Astrocyte (in vitro differentiated cells and primary cell): Measurements from ENCODE around the gene STAT3. TPM values are rescaled to one million over a fixed set of nuclear protein-coding genes. Genes with fewer than 3 reads are reported as not detected.

Experiments used
- DNase-seq: peaks from one replicate; pipeline ENCODE4 v3.0.0-alpha.2; 2010; ENCODE audit warnings: low read depth
- FAIRE-seq: peaks from 2 replicates; lab custom pipeline; 2011; peaks lifted over from hg19 to GRCh38; lab: Jason Lieb, UNC
- H2AFZ ChIP-seq: 2 replicates; pipeline ENCODE4 v1.6.0; 2012; ENCODE audit warnings: low read depth, low read length, inconsistent platforms
- H3K27ac ChIP-seq: 2 replicates; pipeline ENCODE4 v1.5.1; 2011; ENCODE audit warnings: low read depth, low read length, inconsistent platforms
- H3K27me3 ChIP-seq: 2 replicates; pipeline ENCODE4 v1.6.0; 2011; ENCODE audit warnings: low read length, inconsistent platforms; ENCODE audit not compliant: insufficient read depth
- H3K36me3 ChIP-seq: 2 replicates; pipeline ENCODE4 v1.5.1; 2011; ENCODE audit warnings: low read length, inconsistent platforms; ENCODE audit not compliant: insufficient read depth
- H3K4me1 ChIP-seq: 2 replicates; pipeline ENCODE4 v1.5.1; 2011; ENCODE audit warnings: low read length, inconsistent platforms; ENCODE audit not compliant: insufficient read depth
- H3K4me2 ChIP-seq: 2 replicates; pipeline ENCODE4 v1.6.0; 2012; ENCODE audit warnings: low read length, inconsistent platforms
- H3K4me3 ChIP-seq: 2 replicates; pipeline ENCODE4 v1.5.1; 2011; ENCODE audit warnings: low read depth, mild to moderate bottlenecking, low read length, inconsistent platforms; ENCODE audit not compliant: insufficient read depth
- H3K79me2 ChIP-seq: 2 replicates; pipeline ENCODE4 v1.6.0; 2012; ENCODE audit warnings: mild to moderate bottlenecking, low read length, inconsistent platforms; ENCODE audit not compliant: insufficient read depth
- H3K9ac ChIP-seq: 2 replicates; pipeline ENCODE4 v1.6.0; 2012; ENCODE audit warnings: mild to moderate bottlenecking, low read length, inconsistent platforms
- H3K9me3 ChIP-seq: 2 replicates; pipeline ENCODE4 v1.5.1; 2012; ENCODE audit warnings: low read depth, mild to moderate bottlenecking, low read length, inconsistent platforms; ENCODE audit not compliant: insufficient read depth
- H4K20me1 ChIP-seq: 2 replicates; pipeline ENCODE4 v1.6.0; 2012; ENCODE audit warnings: low read length, inconsistent platforms; ENCODE audit not compliant: insufficient read depth
- H3K27ac Mint-ChIP-seq: one replicate; pipeline ENCODE4 v1.8.0; 2021; ENCODE audit warnings: mild to moderate bottlenecking, mixed read lengths; ENCODE audit not compliant: unreplicated experiment
- H3K27me3 Mint-ChIP-seq: one replicate; pipeline ENCODE4 v1.8.0; 2021; ENCODE audit warnings: low read depth, mixed read lengths; ENCODE audit not compliant: unreplicated experiment
- H3K36me3 Mint-ChIP-seq: one replicate; pipeline ENCODE4 v1.8.0; 2021; ENCODE audit warnings: low read depth, mixed read lengths; ENCODE audit not compliant: unreplicated experiment
- H3K4me1 Mint-ChIP-seq: one replicate; pipeline ENCODE4 v1.8.0; 2021; ENCODE audit warnings: low read depth, mixed read lengths; ENCODE audit not compliant: unreplicated experiment
- H3K4me3 Mint-ChIP-seq: one replicate; pipeline ENCODE4 v1.8.0; 2021; ENCODE audit warnings: mild to moderate bottlenecking, moderate library complexity, mixed read lengths; ENCODE audit not compliant: unreplicated experiment
- H3K9me3 Mint-ChIP-seq: one replicate; pipeline ENCODE4 v1.8.0; 2021; ENCODE audit warnings: mild to moderate bottlenecking, mixed read lengths; ENCODE audit not compliant: unreplicated experiment
- EZH2 ChIP-seq: IDR thresholded peaks from 2 replicates; pipeline ENCODE4 v1.6.1; 2012; ENCODE audit warnings: mild to moderate bottlenecking, low read length, inconsistent platforms; ENCODE audit not compliant: insufficient read depth
- total RNA-seq: library from RNA; stranded (reverse); gene quantifications from 2 replicates; pipeline ENCODE4 v1.2.1, GENCODE V29; 2021
- TF ChIP-seq, protein P1 (sequence below): IDR thresholded peaks from 2 replicates; pipeline ENCODE4 v1.5.1; 2011; ENCODE audit warnings: low read depth, mild to moderate bottlenecking, inconsistent platforms, low read length, moderate library complexity; ENCODE audit not compliant: insufficient read depth

Gene STAT3
- total RNA-seq, 1 donor from 2014 or later: 145 TPM

DNA sequence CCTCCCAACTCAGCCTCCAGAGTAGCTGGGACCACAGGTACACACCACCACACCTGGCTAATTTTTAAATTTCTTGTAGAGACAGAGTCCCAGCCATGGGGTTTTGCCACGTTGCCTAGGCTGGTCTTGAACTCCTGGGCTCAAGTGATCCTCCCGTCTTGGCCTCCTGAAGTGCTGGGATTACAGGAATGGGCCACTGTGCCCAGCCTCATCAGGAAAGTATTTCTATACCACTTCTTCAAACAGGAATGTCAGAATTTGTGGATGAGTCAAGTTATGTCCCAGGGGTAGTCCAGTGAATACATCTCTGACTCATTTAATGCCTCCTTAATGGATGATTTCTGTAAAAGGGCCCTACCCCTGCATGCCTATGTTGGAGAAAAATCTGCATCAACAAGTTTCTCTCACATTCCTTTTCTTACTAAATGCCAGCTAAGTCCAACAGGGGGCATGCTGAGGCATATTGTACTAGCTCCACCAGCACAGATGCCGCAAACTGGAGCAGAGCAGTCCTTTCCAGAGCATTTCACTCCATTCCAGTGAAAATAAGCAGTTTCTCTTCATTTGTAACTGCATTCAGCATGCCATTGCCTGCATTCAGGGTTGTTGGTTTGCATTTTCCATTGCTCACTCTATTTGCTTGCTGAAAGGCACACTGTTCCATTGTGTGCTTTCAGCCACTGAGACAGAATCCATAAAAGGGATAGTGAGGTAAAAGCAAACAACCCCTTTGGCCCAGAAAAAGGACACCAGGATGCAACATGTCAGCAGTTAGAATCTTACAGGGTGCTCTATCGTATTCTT, 40.1 kb upstream of the STAT3 start:
- H3K27me3 Mint-ChIP-seq: no peaks in the 10 kb centered on the region
- H3K36me3 ChIP-seq: no peaks in the 10 kb centered on the region
- H3K4me2 ChIP-seq: peak overlapping the region; percentile 59
- H3K27ac ChIP-seq: peak overlapping the region; percentile 41
- H3K9me3 Mint-ChIP-seq: no peaks in the 10 kb centered on the region
- TF ChIP-seq, protein P1, sequence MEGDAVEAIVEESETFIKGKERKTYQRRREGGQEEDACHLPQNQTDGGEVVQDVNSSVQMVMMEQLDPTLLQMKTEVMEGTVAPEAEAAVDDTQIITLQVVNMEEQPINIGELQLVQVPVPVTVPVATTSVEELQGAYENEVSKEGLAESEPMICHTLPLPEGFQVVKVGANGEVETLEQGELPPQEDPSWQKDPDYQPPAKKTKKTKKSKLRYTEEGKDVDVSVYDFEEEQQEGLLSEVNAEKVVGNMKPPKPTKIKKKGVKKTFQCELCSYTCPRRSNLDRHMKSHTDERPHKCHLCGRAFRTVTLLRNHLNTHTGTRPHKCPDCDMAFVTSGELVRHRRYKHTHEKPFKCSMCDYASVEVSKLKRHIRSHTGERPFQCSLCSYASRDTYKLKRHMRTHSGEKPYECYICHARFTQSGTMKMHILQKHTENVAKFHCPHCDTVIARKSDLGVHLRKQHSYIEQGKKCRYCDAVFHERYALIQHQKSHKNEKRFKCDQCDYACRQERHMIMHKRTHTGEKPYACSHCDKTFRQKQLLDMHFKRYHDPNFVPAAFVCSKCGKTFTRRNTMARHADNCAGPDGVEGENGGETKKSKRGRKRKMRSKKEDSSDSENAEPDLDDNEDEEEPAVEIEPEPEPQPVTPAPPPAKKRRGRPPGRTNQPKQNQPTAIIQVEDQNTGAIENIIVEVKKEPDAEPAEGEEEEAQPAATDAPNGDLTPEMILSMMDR: peak; percentile 94
- TF ChIP-seq EZH2: no peak
- peak overlapping the region; percentile 34 for H3K9ac ChIP-seq
- no peak overlapping the region for H3K4me3 ChIP-seq
- no peaks in the 10 kb centered on the region for H3K36me3 Mint-ChIP-seq
- DNase-seq (peak; percentile 98), FAIRE-seq (peak; percentile 89)
- peaks cover 14% of the 10 kb centered on the region for H3K4me1 ChIP-seq
- peak overlapping the region; percentile 48 for H2AFZ ChIP-seq
- peaks cover 10% of the 10 kb centered on the region for H3K4me1 Mint-ChIP-seq
- H4K20me1 ChIP-seq: no peaks in the 10 kb centered on the region
- peak overlapping the region; percentile 91 for H3K27ac Mint-ChIP-seq
- H3K4me3 Mint-ChIP-seq: peak overlapping the region; percentile 64
- H3K79me2 ChIP-seq: no peaks in the 10 kb centered on the region
- H3K27me3 ChIP-seq: no peaks in the 10 kb centered on the region
- no peaks in the 10 kb centered on the region for H3K9me3 ChIP-seq

DNA sequence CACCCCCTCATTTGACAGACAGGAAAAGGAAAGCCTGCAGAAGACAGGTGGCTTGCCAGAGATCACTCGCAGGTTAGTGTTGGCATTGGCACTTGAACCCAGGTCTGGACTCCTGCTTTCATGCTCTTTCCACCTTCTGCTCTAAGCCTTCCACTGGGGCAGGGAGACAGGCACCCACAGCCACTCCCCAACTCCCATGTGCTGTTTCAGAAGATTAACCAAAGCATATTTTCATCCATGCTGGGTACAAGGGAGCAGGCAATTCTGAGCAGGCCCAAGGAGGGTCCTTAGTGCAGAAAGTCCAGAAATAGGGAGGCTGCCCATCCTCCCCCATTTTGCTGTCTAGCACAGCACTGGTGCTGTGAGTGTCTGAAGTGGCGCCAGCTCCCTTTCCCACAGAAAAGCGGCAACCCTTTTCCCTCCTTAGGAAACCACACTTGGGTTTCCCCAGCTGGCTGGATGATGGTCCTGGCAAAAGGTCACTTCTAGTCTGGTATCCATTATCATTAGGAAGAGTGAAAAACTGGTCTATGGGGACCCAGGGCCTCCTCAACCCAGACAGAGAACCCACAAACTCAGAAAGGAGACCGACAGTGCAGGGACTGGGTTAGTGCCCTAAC, 36.9 kb upstream of the STAT3 start:
- Mint-ChIP-seq H3K27ac (peak overlapping the region; percentile 63), H3K36me3 (peaks cover 13% of the 10 kb centered on the region), H3K9me3 (peaks cover 2% of the 10 kb centered on the region), H3K4me1 (peaks cover 15% of the 10 kb centered on the region), H3K4me3 (peak overlapping the region; percentile 57), H3K27me3 (no peaks in the 10 kb centered on the region)
- no peaks in the 10 kb centered on the region for H3K9me3 ChIP-seq
- peaks cover 30% of the 10 kb centered on the region for H3K79me2 ChIP-seq
- no peaks in the 10 kb centered on the region for H3K36me3 ChIP-seq
- H2AFZ ChIP-seq: no peak overlapping the region
- H3K27me3 ChIP-seq: no peaks in the 10 kb centered on the region
- H3K27ac ChIP-seq: no peak overlapping the region
- TF ChIP-seq, protein P1: no peak
- no peak overlapping the region for H3K4me3 ChIP-seq
- DNase-seq (no peak), FAIRE-seq (no peak)
- H3K4me2 ChIP-seq: no peak overlapping the region
- H3K4me1 ChIP-seq: peaks cover 23% of the 10 kb centered on the region
- H3K9ac ChIP-seq: no peak overlapping the region
- peaks cover 21% of the 10 kb centered on the region for H4K20me1 ChIP-seq

DNA sequence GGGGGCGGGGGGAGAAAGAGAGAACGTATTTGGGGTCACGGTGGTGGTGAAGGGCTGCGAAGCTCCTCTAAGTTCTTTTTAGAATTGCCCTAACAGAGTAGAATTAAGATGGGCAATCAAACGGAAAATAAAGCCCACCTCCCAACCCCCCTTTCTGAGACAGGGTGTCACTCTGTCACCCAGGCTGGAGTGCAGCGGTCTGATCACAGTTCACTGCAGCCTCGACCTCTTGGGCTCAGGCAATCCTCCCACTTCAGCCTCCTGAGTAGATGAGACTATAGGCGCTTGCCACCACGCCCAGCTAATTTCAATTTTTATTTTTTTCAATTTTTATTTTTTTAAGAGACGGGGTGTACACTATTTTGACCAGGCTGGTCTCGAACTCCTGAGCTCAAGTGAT, 35.5 kb upstream of the STAT3 start:
- peaks cover 44% of the 10 kb centered on the region for H3K79me2 ChIP-seq
- FAIRE-seq: no peak
- peaks cover 26% of the 10 kb centered on the region for H3K4me1 ChIP-seq
- no peak overlapping the region for H2AFZ ChIP-seq
- Mint-ChIP-seq H3K27me3 (no peaks in the 10 kb centered on the region), H3K4me1 (peaks cover 24% of the 10 kb centered on the region), H3K36me3 (peaks cover 13% of the 10 kb centered on the region), H3K9me3 (peaks cover 2% of the 10 kb centered on the region), H3K4me3 (peak overlapping the region; percentile 99), H3K27ac (peak overlapping the region; percentile 79)
- peak overlapping the region; percentile 98 for H3K9ac ChIP-seq
- H3K4me3 ChIP-seq: peak overlapping the region; percentile 96
- H4K20me1 ChIP-seq: peaks cover 34% of the 10 kb centered on the region
- no peak for DNase-seq
- TF ChIP-seq EZH2: no peak
- TF ChIP-seq, protein P1: no peak
- peak overlapping the region; percentile 70 for H3K27ac ChIP-seq
- H3K36me3 ChIP-seq: no peaks in the 10 kb centered on the region
- peak overlapping the region; percentile 95 for H3K4me2 ChIP-seq
- no peaks in the 10 kb centered on the region for H3K27me3 ChIP-seq
- H3K9me3 ChIP-seq: no peaks in the 10 kb centered on the region
